Inferior parietal cortex (tissue), 1 donor: ENCODE measurements around the gene PARP1.

Experiments used
- DNase-seq: peaks from one replicate; pipeline ENCODE4 v3.0.0-alpha.2; 2016; ENCODE audit errors: extremely low spot score

Gene PARP1

DNA sequence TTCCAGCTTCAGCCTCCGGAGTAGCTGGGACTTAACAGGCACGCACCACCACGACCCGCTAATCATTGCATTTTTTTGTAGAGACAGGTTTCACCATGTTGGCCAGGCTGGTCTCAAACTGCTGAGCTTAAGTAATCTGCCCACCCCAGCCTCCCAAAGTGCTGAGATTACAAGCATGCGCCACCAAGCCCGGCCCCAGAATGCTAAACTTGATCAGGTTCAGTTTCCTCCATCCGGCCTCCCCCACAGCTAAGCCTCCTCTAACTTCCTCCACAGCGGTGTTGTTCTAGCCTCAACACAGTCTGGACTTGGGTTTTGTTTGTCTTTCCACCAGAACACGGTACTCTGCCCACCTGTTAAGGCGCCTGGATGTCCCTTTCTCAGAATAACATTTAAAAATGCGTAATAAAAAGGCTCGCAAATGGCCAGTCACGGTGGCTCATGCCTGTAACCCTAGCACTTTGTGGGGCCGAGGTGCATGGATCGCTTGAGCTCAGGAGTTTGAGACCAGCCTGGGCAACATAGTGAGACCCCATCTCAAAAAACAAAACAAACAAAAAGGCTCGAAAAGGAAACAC is 2.4 kb downstream of the PARP1 start:
- no peak for DNase-seq

DNA sequence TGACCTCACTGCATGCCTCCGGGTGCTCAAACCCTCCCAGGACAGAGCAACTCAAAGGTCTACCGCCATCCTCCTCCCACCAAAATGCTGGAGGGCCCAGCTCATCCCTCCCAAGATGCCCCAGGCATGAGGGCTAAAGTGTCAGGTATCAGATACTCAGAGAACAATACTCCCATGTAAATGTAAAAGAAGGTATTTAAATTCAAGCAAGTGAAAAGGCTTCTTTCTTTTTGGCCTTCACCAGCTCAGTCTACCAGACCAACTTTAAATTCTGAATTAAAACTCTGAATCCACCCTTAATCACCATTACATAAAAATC is 3.0 kb downstream of the PARP1 start:
- DNase-seq = no peak

DNA sequence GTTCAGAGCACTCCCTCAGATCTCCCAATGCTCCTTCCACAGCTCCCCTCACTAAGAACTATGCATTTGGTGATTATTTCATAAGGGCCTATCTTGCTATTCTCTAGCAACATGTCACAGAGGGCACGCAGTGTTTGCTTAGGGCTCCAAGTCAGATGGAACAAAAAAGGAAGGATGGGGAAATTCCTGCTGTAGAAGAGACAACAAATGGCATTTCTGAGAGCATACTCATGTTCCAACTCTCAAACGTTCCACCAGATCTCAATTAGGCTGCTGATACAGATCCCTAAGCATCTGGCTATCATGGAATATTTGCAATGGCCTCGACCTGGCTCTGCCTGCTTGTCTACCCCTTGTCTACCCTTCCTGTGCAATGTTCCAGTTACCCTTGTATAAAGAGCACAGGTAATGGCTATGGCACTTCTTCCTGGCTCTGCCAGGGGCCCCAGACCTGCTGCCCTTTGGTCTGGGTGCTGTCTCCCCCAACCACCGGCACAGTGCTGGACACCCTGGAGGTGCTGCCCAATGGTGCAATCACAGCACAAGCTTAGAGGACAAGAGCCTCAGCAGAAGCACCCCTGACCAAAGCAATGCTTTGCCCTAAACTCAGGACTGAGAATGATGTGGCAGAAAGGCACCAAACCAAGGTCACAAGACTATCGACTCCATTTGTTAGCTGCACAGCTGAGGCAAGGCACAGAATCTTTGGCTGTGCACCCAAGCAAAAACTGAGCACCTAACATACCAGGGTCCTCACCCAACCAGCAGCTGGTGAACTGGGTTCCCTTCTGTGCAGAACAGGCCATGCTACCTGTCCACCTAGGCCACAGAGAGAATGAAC is 3.6 kb downstream of the PARP1 start:
- DNase-seq = no peak

DNA sequence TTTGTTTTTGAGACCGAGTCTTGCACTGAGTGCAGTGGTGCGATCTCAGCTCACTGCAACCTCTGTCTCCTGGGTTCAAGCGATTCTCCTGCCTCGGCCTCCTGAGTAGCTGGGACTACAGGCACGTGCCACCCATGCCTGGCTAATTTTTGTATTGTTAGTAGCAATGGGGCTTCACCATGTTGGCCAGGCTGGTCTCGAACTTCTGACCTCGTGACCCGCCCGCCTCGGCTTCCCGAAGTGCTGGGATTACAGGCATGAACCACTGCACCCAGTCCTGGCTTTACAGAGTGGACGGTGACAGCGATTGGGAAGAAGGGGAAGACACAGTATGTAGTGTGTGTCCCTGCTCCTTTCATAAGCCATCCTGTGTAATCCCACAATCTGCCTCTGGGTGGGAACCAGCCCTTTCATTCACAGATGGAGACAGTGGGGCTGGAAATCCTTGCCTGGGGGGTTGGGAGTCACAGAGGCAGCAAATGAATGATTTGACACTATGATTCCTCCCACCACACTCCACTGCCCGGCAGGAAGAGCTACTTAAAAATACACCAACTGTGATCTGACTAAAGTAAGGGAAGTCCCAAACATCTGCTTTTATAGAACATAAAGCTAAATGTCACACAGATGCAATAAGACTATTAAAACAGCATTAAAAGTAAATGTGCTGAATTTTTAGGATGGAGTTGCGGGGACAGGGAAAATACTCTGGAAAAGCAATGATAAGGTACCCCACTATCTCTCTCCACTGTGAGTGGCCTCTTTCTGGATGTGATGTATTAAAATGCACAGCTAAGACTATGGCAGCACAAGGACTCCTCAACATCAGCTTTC is 4.5 kb downstream of the PARP1 start:
- DNase-seq = no peak

DNA sequence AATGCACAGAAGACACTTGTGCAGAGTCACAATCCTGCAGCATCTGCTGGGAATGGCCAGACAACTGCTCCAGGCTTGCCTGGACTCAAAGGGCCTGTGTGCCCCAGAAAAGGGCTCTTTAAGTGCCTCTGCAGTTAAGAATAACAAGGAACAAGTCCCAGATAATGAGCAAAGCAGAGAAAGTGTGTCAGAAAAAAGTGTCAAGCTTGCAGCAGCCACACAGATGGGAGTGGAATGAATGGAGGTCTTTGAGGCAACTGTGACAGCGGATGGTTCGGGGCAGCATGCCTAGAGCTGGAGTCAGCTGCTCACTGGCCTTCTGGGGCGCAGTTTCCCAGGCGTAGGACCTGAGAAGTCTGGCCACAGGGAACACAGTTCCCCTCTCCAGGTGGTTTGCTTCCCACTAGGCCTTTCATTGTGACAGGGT is 5.1 kb downstream of the PARP1 start:
- peak; percentile 71 for DNase-seq

DNA sequence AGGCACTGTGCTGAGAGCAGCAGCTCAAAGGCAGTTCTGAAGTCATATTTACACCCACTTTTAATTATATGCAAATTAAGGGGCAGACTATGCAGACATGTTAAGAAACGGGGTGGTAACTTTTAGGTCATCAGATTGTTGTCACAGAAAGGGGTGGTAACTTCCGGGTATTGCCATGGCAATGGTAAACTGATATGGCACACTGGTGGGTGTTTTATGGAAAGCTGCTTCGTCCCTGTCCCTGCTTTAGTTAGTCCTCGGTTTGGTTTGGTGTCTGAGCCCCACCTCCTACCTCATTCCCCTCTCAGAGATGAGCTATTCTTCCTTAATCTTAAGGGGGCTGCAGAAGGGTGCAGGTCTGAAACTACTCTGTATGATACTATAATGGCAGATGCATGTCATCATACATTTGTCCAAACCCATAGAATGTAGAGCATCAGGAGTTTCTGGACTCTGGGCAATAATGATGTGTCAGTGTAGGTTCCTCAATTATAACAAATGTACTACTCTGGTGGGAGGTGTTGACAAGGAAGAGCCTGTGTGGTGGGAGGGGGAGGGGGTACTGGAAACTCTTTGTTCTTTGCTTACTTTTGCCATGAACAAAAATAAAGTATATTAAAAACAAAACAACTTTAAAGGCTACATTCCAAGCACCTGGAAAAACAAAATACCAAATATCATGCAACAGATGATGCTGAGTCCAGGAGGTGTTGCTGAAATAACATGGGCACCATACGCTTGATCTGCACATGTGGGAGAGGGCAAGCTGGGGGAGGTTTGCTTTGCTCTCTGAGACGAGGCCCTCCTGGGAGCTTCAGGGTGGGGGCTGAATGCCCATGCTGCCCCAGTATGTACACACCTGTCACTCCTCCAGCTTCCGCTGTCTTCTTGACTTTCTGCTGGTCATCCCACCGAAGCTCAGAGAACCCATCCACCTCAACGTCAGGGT is 6.3 kb downstream of the PARP1 start:
- no peak for DNase-seq

DNA sequence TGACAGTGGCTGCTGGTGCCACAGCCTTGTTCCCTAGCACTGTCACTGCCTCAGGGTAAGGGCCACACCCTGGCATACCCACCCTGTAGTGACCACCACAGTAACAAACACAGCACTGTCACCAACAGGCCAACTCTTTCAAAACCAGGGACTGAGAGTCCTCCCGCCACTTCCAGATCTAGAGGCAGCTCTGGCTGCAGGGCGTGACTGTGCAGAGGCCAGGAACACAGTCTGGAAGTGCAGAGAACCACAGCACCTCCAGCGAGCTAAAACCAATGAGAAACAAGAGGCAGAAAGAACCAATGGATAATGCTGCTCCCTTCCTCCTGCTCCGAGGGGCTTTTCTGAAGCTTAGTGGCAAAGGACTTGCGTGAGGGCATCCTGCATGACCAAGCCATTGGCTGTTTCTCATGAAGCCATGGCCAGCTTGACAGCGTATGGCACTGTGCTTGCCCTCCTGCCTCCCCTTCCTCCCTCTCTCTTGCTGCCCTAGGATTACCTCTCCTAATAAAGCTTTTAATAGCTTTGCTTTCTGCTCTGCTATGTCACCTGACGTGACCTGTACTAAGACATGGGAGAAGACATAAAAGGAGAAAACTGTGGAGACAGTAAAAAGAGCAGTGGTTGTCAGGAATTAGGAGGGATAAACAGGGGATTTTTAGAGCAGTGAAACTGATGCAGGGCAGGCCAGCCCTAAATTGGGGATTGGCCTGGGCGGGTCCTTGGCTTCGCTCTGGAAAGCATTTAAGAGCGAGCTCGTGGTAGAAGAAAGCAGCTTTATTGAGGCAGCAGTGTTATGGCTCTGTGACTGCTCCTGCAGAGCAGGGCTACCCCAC is 7.2 kb downstream of the PARP1 start:
- no peak for DNase-seq

DNA sequence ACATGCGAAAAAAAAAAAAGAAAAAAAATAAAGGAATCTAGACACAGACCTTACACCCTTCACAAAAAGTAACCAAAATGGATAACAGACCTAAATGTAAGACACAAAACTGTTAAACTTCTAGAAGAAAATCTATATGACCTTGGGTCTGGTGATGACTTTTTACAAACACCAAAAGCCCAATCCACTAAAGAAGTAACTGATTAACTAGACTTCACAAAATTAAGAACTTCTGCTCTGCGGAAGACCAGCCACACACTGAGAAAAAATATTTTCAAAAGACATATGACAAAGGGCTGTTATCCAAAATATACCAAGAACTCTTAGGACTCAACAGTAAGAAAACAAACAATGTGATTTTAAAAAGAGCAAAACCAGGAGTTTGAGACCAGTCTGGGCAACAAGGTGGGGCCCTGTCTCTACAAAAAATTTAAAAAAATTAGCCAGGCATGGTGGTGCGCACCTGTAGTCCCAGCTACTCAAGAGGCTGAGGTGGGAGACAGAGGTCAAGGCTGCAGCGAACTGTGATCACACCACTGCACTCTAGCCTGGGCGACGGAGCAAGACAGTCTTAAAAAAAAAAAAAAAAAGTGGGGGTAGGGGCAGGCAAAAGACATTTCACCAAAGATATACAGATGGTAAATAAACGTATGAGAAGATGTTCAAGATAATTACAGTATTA is 9.8 kb downstream of the PARP1 start:
- no peak for DNase-seq

DNA sequence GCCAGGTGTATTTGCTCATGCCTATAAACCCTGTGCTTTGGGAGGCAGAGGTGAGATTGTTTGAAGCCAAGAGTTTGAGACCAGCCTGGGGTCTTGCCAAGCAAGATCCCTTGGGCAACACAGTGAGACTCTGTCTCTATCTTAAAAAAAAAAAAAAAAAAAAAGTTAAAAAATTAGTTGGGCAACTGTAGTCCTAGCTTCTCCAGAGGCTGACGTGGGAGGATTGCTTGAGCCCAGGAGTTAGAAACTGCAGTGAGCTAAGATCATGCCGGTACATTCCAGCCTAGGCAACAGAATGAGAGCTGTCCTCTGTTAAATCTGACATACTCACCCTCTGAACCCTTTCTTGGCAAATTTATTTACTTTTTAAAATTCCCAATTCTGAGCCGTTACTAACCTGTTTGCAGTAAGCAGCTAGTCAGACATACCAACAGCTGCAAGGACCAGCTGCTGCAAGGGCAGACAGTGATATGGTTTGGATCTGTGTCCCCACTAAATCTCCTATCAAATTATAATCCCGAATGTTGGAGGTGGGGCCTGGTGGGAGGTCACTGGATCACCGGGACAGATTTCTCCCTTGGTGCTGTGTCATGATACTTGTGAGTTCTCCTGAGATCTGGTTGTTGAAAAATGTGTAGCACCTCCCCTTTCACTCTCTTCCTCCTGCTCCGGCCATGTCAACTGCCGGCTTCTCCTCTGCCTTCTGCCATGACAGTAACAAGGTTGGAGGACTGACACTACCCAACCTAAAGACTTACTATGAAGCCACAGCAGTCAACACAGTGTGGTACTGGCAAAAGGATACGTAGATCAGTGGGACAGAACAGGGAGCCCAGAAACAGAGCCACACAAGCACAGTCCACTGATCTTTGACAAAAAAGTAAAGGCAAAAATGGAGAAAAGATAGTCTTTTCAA is 10.6 kb downstream of the PARP1 start:
- DNase-seq = no peak

DNA sequence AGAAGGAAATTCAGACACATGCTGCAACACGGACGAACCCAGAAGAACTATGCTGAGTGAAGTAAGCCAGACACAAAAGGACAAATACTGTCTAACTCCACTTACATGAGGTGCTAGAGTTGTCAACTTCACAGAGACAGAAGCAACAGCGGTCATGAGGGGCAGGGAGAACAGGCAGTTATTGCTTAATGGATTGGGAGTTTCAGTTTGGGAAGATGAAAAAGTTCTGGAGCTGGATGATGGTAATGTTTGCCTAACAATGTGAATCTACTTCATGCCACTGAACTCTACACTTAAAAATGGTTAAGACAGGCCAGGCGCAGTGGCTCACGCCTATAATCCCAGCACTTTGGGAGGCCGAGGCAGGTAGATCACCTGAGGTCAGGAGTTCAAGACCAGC is 12.1 kb downstream of the PARP1 start:
- no peak for DNase-seq

DNA sequence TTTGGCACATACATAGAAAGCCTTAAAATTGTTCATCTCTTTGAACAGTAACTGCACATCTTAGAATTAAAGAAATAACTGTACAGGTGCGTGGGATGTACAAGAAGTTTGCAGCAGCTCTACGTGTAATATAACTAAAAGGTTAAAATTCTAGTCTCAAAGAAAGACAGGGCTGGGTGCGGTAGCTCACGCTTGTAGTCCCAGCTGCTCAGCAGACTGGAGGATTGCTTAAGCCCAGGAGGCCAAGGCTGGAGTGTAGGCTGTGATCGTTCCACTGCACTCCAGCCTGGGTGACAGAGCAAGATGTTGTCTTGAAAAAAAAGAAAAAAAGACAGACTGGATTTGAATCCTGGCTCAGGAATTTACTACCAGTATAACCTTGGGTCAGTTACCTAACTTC is 13.4 kb downstream of the PARP1 start:
- no peak for DNase-seq

DNA sequence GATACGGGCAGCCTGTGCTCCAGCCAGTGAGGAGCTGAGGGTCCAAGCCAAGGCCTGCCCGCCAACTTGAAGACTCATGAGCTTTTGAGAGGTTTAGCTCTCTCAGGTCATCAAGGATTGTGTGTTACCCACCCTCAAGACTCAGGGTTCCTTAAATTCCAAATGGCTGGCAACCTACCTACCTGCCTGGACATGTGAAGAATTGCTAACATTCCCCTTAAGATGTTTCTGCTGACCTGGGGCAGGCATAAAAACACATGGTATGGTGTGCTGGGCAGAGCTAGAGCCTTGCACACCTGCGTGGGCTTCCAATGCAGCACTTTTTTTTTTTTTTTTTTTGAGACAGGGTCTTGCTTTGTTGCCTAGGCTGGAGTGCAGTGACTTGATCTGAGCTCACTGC is 17.2 kb downstream of the PARP1 start:
- no peak for DNase-seq

DNA sequence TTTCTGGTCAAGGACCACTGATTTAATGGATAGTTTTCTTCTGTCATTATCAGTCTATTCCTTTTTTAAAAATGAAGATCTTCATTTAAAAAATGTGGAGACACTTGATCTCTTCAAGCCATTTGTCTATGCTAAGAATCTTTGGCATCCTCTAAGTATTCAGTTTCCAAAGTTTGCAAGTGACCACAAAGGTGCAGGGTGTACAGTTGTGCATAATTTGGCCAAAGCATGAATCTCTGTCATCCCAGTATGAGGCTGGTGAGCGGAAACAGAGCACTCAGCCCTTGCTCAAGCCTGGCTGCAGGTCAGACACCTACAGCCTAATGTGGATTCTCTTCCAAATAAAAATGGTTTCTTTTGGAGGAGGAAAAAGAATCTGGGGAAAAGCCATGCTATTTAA is 19.8 kb downstream of the PARP1 start:
- DNase-seq = no peak

DNA sequence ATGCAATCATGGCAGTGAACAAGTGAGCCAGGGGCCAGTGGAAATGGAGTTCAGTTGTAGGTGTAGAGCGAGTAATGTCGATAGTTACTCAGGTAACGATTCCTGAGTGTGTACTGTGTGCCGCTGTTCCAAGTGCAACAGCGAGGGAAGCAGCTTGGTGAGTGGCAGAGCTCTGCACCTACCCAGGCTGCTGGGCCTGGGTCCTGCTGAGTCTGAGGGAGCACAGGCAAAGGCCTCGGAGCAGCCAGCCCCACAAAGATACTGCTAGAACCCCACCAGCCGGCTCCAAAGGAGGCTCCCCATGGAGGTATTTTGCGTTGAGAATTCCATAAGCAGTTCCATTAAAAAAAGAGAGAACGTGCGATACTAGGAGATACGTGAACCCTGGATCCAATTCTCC is 23.2 kb downstream of the PARP1 start:
- no peak for DNase-seq

DNA sequence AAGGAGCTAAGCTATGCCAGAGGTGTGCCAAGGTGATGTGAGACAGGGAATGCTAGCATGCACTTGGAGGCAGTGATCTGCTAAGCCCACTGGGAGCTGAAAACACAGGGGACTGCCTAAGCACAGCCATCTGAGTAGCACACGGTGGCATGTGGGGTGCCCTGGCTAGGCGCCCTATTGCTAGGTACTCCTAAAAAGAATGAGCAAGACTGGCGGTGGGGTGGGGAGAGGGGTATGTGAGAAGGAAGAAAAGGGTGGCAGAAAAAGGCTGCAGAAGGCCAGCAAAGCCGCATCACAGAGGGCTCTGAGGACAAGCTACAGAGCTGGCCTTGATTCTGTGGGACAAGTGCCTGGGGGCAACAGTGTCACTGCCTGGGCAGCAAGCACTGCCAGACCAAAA is 23.9 kb downstream of the PARP1 start:
- DNase-seq = no peak

DNA sequence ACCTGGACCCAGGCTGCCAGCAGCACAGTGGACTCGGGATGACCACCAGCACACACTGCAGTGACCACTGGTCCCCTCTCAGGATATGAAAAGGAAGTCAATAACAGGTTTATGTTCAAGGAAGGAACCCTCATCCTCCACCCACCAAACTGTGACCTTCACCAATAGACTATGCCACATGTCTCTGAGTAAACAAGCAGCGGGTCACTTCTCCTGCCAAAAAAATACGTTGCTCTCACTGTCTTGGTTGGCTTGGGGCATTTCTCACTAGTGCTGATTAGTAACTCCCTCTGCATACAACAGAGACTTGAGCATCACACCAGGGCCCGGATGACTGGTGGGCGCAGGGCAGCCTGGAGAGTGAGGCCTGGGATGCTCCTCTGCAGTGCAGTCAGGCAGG is 25.9 kb downstream of the PARP1 start:
- no peak for DNase-seq

DNA sequence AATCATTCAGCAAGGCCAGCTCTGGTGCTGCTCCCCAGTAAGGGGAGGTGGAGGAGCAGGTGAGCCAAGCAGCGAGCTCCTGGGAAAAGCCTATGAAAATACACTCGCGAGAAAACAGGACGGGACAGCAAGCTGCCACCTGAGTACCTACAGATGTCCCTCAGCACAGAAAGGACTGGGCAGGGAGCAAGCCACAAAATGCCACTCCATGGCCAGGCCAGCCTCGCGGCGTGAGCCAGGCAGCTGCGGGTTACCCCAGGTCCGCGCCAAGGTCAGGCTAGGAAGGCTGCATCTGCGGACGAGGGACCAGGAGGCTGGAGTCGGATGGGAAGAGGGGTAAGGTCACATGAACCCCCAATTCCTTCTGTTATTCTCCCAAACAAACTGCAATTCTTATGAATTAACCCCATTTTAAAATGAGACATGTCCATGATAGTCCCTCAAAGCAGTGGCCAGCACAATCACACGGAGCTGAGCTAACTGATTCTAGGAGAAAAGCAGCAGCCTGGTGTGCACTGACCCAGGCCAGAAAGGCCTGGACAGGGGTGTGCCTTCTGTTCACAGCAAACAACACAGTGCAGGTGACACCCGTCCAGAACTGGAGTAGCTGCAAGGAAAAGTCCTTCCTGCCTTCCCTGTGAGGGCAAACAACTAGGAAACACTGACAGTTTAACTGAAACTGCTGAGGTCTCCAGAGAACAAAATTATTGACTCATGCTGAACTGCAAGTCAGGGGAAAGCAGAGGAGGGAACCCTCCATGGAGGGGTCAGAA is 26.5 kb downstream of the PARP1 start:
- DNase-seq = no peak

DNA sequence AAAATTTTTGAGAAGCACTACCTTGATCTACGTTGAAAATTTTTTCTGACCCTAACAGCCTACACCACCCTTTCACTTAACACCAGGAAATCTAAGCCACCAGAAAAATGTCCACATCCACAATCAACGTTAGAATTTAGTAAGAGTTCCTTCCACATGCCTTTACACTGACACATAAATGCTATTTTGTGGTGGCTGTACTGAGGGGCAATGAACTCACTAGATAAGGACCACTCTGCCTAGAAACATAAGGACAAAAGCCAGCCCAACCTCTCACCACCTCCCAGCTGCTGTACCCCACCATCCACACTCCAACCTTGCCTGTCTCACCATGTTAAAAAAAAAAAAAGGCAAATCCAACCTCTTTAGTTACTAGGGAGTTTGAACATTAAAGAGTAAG is 29.8 kb downstream of the PARP1 start:
- DNase-seq = no peak
